B cell (primary cell): Measurements from ENCODE around the gene ZFR2. TPM values are rescaled to one million over a fixed set of nuclear protein-coding genes. Genes with fewer than 3 reads are reported as not detected.
A peak's percentile ranks its signal among the peaks of the same experiment; 100 is the strongest.

ENCODE experiments used
- ATAC-seq: fragments of 200-7000 bp; cut with Tn5 transposase; one replicate; pipeline ENCODE4 v1.10.0; 2021; ENCODE audit warnings: low read depth, mild to moderate bottlenecking, moderate number of reproducible peaks, moderate library complexity
- CTCF ChIA-PET: fragments of 350-600 bp; sonication (Branson Sonifier 250); formaldehyde crosslinking; loops from one replicate; lab custom pipeline; 2021; ENCODE audit warnings: antibody characterized with exemption, inconsistent platforms; lab: Charles Lee
- POLR2A ChIA-PET: fragments of 350-600 bp; sonication (Branson Sonifier 250); formaldehyde crosslinking; loops from one replicate; lab custom pipeline; 2021; ENCODE audit warnings: antibody characterized with exemption; lab: Charles Lee
- DNase-seq: peaks from one replicate; pipeline ENCODE4 v3.0.0; 2013
- H2AFZ ChIP-seq: 2 replicates; pipeline ENCODE4 v1.6.1; 2012; ENCODE audit warnings: mild to moderate bottlenecking, low read depth, low read length; ENCODE audit not compliant: insufficient read depth, poor library complexity, severe bottlenecking
- H3K27ac ChIP-seq, 2 donors: 1 replicate in 1 of 2; 2 replicates in 1 of 2; pipeline ENCODE4 v1.5.1; 2012 to 2013; ENCODE audit warnings: low read length in 2 of 2, mild to moderate bottlenecking in 2 of 2, moderate library complexity in 1 of 2
- H3K27me3 ChIP-seq, 4 experiments: fragments of 200-600 bp in 1 of 4; sonication (generic) in 1 of 4; replicated peaks in 1 of 4; 1 replicate in 2 of 4; 2 replicates in 2 of 4; pipeline versions ENCODE4 v1.6.1 to v1.7.0; 2013 to 2016; ENCODE audit warnings: low read length in 3 of 4, mild to moderate bottlenecking in 2 of 4, mixed read lengths in 1 of 4, moderate library complexity in 1 of 4; ENCODE audit not compliant: insufficient read depth in 4 of 4, control insufficient read depth in 3 of 4; ENCODE audit errors: control extremely low read depth in 1 of 4
- H3K36me3 ChIP-seq, 2 experiments: replicated peaks in 1 of 2; 1 replicate in 1 of 2; 2 replicates in 1 of 2; pipeline versions ENCODE4 v1.6.1 to v1.7.1; 2013; ENCODE audit warnings: low read length in 1 of 2; ENCODE audit not compliant: insufficient read depth in 2 of 2, control insufficient read depth in 1 of 2; ENCODE audit errors: control extremely low read depth in 1 of 2, extremely low read depth in 1 of 2
- H3K4me1 ChIP-seq, 2 donors: fragments of 200-600 bp in 1 of 2; sonication (generic) in 1 of 2; 1 replicate in 1 of 2; 2 replicates in 1 of 2; pipeline versions ENCODE4 v1.5.1 to v1.6.1; 2013 to 2017; ENCODE audit warnings: low read length in 2 of 2; ENCODE audit not compliant: control insufficient read depth in 2 of 2, insufficient read depth in 2 of 2
- H3K4me2 ChIP-seq: replicated peaks from 2 replicates; pipeline ENCODE3; 2012; ENCODE audit warnings: mild to moderate bottlenecking, low read depth, low read length; ENCODE audit not compliant: poor library complexity, severe bottlenecking
- H3K4me3 ChIP-seq, 5 experiments: fragments of 200-600 bp in 1 of 5; sonication (generic) in 1 of 5; 1 replicate in 3 of 5; 2 replicates in 2 of 5; pipeline versions ENCODE4 v1.5.1 to v1.7.0; 2011 to 2016; ENCODE audit warnings: low read length in 4 of 5, mild to moderate bottlenecking in 4 of 5, low read depth in 2 of 5, control low read depth in 1 of 5, moderate library complexity in 1 of 5; ENCODE audit not compliant: insufficient read depth in 1 of 5; ENCODE audit errors: control extremely low read depth in 1 of 5, extremely low read depth in 1 of 5
- H3K79me2 ChIP-seq: fragments of 200-600 bp; sonication (generic); one replicate; pipeline ENCODE4 v1.6.0; 2016; ENCODE audit warnings: low read length; ENCODE audit not compliant: control insufficient read depth, insufficient read depth
- H3K9ac ChIP-seq: fragments of 200-600 bp; sonication (generic); 2 replicates; pipeline ENCODE4 v1.6.1; 2017; ENCODE audit warnings: mild to moderate bottlenecking, low read length, moderate library complexity
- H3K9me3 ChIP-seq, 3 donors: one replicate each; pipeline versions ENCODE4 v1.6.1 to v1.7.1; 2013; ENCODE audit warnings: low read length in 2 of 3; ENCODE audit not compliant: control insufficient read depth in 2 of 3, insufficient read depth in 1 of 3; ENCODE audit errors: control extremely low read depth in 1 of 3
- H4K20me1 ChIP-seq: 2 replicates; pipeline ENCODE4 v1.6.0; 2012; ENCODE audit warnings: mild to moderate bottlenecking, low read length; ENCODE audit not compliant: insufficient read depth, control insufficient read depth, poor library complexity, severe bottlenecking
- H3K27ac Mint-ChIP-seq: one replicate; pipeline ENCODE4 v1.8.0; 2021; ENCODE audit warnings: mixed read lengths
- H3K27me3 Mint-ChIP-seq: one replicate; pipeline ENCODE4 v1.8.0; 2021; ENCODE audit warnings: mixed read lengths
- H3K4me1 Mint-ChIP-seq: one replicate; pipeline ENCODE4 v1.8.0; 2021; ENCODE audit warnings: mixed read lengths
- H3K4me3 Mint-ChIP-seq: one replicate; pipeline ENCODE4 v1.8.0; 2021; ENCODE audit warnings: mixed read lengths
- H3K9me3 Mint-ChIP-seq: one replicate; pipeline ENCODE4 v1.8.0; 2022; ENCODE audit warnings: mixed read lengths; ENCODE audit not compliant: insufficient read depth
- EZH2 ChIP-seq: IDR thresholded peaks from 2 replicates; pipeline ENCODE4 v1.6.1; 2012; ENCODE audit warnings: borderline replicate concordance, low read depth, mild to moderate bottlenecking, moderate library complexity, low read length; ENCODE audit not compliant: insufficient read depth, poor library complexity, severe bottlenecking
- WGBS: methylation state at CpG from one replicate; pipeline ENCODE4 v1.1.5; 2013; ENCODE audit warnings: missing lambda C conversion rate; ENCODE audit not compliant: insufficient coverage; 5-methylcytosine and 5-hydroxymethylcytosine counted together
- intact Hi-C: fragments of 100-400 bp; cut with micrococcal nuclease; formaldehyde crosslinking; loops from one replicate; pipeline ENCODE4 v1.10.0; 2022
- polyA plus RNA-seq: library from polyadenylated mRNA; depleted of rRNA; stranded (reverse); fragments of >200 nt; gene quantifications from 2 replicates; pipeline ENCODE4 v1.2.3, GENCODE V29; 2012
- total RNA-seq, 2 donors: library from RNA; stranded (reverse); fragments of 120-200 nt in 1 of 2; gene quantifications; 1 replicate in 1 of 2; 2 replicates in 1 of 2; pipeline versions ENCODE4 v1.2.3 to v1.2.4, GENCODE V29; 2013 to 2022
- TF ChIP-seq, protein P1 (sequence below): fragments of 200-600 bp; IDR thresholded peaks from one replicate; pipeline ENCODE4 v1.8.0; 2022; ENCODE audit warnings: antibody characterized with exemption, mild to moderate bottlenecking

The ZFR2 gene
- total and polyA plus RNA-seq, 2 donors (not counting 1 experiment from before 2014, with no cell fraction given): 0.36 to 0.39 TPM

DNA sequence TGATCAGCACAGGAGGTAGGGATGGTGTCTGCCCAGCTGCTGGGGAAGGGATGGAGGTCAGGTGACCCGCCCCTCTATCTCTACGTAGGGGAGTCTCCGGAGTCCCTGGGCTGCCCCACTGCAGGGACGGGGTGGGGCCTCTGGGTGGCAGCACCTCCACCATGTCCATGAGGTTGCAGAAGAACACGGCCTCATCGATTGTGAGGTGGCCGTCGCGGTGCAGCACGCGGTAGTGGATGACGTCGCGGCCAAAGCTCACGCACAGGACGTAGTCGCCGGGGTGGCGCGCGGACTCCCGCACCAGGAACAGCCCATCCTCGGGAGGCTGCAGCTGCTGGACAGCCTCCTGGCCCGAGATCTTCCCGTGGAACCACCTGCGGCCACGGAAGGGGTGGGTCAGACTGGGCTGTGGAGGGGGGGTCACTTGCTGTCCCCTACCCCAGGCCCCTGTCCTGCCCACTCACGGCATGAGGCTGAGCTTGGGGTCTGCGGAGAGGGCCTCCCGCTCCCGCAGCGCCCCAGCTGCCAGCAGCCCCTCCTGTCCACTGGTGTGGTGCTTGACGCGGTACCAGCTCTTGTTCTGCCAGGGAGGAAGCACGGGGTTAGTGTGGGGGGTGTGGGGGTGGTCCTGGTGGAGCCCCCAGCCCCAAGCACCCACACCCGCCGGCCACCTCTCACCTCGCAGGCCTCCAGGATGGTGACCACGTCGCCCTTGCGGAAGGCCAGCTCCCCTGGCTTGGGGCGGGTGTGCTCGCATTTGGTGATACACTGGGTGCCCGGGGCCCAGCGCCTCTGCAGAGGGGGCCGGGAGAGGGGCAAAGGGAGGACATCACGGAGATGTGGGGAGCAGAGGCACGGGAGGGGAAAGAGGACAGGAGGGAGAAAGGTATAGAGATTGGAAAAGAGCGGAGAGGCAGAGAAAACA, 84.9 kb downstream of the ZFR2 start:
- peak; percentile 36 for DNase-seq
- no peak overlapping the region for H3K4me3 ChIP-seq
- POLR2A ChIA-PET: no interaction called here

More for the DNA sequence above, 84.9 kb downstream of the ZFR2 start:
- Histone ChIP-seq H3K79me2 (no peaks in the 10 kb centered on the region), H2AFZ (no peak overlapping the region), H3K36me3 (no peaks in the 10 kb centered on the region), H3K27ac (no peak overlapping the region), H4K20me1 (no peaks in the 10 kb centered on the region), H3K9me3 (peaks cover 0 to 31% (median 21%) of the 10 kb centered on the region in 3 donors), H3K4me2 (peak overlapping the region; percentile 95), H3K4me1 (peaks cover 11 to 13% of the 10 kb centered on the region in 2 donors), H3K9ac (no peak overlapping the region), H3K27me3 (peaks cover 0 to 2% (median 0%) of the 10 kb centered on the region in 4 experiments)
- Mint-ChIP-seq H3K4me3 (peak overlapping the region; percentile 79), H3K27me3 (no peaks in the 10 kb centered on the region), H3K4me1 (peaks cover 19% of the 10 kb centered on the region), H3K9me3 (peaks cover 12% of the 10 kb centered on the region), H3K27ac (no peak overlapping the region)
- intact Hi-C loops: no loop called here
- no peak for TF ChIP-seq EZH2
- TF ChIP-seq, protein P1, sequence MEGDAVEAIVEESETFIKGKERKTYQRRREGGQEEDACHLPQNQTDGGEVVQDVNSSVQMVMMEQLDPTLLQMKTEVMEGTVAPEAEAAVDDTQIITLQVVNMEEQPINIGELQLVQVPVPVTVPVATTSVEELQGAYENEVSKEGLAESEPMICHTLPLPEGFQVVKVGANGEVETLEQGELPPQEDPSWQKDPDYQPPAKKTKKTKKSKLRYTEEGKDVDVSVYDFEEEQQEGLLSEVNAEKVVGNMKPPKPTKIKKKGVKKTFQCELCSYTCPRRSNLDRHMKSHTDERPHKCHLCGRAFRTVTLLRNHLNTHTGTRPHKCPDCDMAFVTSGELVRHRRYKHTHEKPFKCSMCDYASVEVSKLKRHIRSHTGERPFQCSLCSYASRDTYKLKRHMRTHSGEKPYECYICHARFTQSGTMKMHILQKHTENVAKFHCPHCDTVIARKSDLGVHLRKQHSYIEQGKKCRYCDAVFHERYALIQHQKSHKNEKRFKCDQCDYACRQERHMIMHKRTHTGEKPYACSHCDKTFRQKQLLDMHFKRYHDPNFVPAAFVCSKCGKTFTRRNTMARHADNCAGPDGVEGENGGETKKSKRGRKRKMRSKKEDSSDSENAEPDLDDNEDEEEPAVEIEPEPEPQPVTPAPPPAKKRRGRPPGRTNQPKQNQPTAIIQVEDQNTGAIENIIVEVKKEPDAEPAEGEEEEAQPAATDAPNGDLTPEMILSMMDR: peak; percentile 43
- WGBS: 93% methylated on average over 41 of the region's 49 CpGs
- ATAC-seq: peak; percentile 32
- CTCF ChIA-PET: interaction anchor here (1.0 kb wide), 1 partner anchor 38 kb away, joined by 3 read pairs; no protein-coding TSS in a partner anchor
